Heart right ventricle (tissue), 16 donors: Measurements from ENCODE around the gene OTOR. TPM values are rescaled to one million over a fixed set of nuclear protein-coding genes. Genes with fewer than 3 reads are reported as not detected.

Experiments
- ATAC-seq, 8 donors: fragments of 200-7000 bp; cut with Tn5 transposase; one replicate each; pipeline ENCODE4 v1.9.1; 2020; ENCODE audit warnings: mild to moderate bottlenecking in 8 of 8, moderate library complexity in 8 of 8, moderate number of reproducible peaks in 1 of 8
- DNase-seq, 2 donors: peaks; one replicate each; pipeline ENCODE4 v3.0.0-alpha.2; 2020
- H3K27ac ChIP-seq, 10 donors: fragments of 200-600 bp; sonication (generic) in 2 of 10; one replicate each; pipeline versions ENCODE4 v1.5.0 to v1.8.0; 2020 to 2022; ENCODE audit warnings: mild to moderate bottlenecking in 3 of 10
- H3K27me3 ChIP-seq, 7 donors: fragments of 200-600 bp; one replicate each; pipeline ENCODE4 v1.8.0; 2021 to 2022; ENCODE audit warnings: mild to moderate bottlenecking in 2 of 7
- H3K36me3 ChIP-seq, 9 donors: fragments of 200-600 bp; sonication (generic) in 1 of 9; one replicate each; pipeline versions ENCODE4 v1.5.0 to v1.8.0; 2020 to 2022; ENCODE audit warnings: mild to moderate bottlenecking in 2 of 9
- H3K4me1 ChIP-seq, 9 donors: fragments of 200-600 bp; sonication (generic) in 1 of 9; one replicate each; pipeline versions ENCODE4 v1.5.0 to v1.8.0; 2020 to 2022; ENCODE audit warnings: mild to moderate bottlenecking in 4 of 9
- H3K4me3 ChIP-seq, 10 donors: fragments of 200-600 bp; sonication (generic) in 2 of 10; one replicate each; pipeline versions ENCODE4 v1.5.0 to v1.8.0; 2020 to 2022; ENCODE audit warnings: mild to moderate bottlenecking in 7 of 10, moderate library complexity in 2 of 10
- H3K9me3 ChIP-seq, 11 donors: fragments of 200-600 bp in 10 of 11; sonication (generic) in 2 of 11; one replicate each; pipeline versions ENCODE4 v1.5.0 to v1.8.0; 2013 to 2022; ENCODE audit warnings: mild to moderate bottlenecking in 2 of 11, control low read depth in 1 of 11, moderate library complexity in 1 of 11
- WGBS, 2 donors: extraction: QIAGEN DNeasy Blood & Tissue Kit; methylation state at CpG; one replicate each; pipeline ENCODE4 v1.1.7; 2013; ENCODE audit warnings: inconsistent platforms in 1 of 2; 5-methylcytosine and 5-hydroxymethylcytosine counted together
- intact Hi-C, 10 donors: fragments of 100-400 bp; cut with DNase I; formaldehyde crosslinking; loops; one replicate each; pipeline versions ENCODE4 v1.11.1 to v1.14.2; 2022
- polyA plus RNA-seq, 2 donors: library from polyadenylated mRNA; stranded (reverse); fragments of 200-250 nt; gene quantifications; one replicate each; pipeline ENCODE4 v1.2.3, GENCODE V29; 2013
- total RNA-seq, 10 donors: library from RNA; stranded (reverse); fragmentation: NEBNext Ultra II Directional in 3 of 10; extraction: Animal tissue kit (Norgen Biotek cat#: 25700) in 3 of 10; gene quantifications; one replicate each; pipeline versions ENCODE4 v1.2.1 to v1.2.4, GENCODE V29; 2021 to 2023
- TF ChIP-seq, protein P1 (sequence below), 9 donors: fragments of 200-600 bp; sonication (generic) in 2 of 9; IDR thresholded peaks; one replicate each; pipeline versions ENCODE4 v1.5.0 to v1.8.0; 2021 to 2022; ENCODE audit warnings: antibody characterized with exemption in 9 of 9, mild to moderate bottlenecking in 5 of 9, moderate library complexity in 1 of 9
- donor health status: Arrhythmogenic right ventricular cardiomyopathy.
- donor health status: ischemic (EF 13 %, LVEDD 7.1; RV severe dilation, severe dysfunction).
- donor health status: healthy with polysubstance abuse.
- donor health status: DM: no; HTN: yes; CAD: no.
- donor health status: DM: no; HTN: no; CAD: no.
- donor health status: ischemic (EF 25% LVEDD 6.9; RV normal size, moderate dysfunction).
- donor health status: ischemic (EF 25% LVEDD 5.7; RV mildly dilated, moderate dysfunction).
- donor health status: healthy.
- donor health status: DM: yes; HTN: yes; CAD: no.
- donor health status: Ischemic cardiomyopathy.
- donor health status: ischemic (EF 35%, LVEDD 5.7; RV mildly dilated, moderate dysfunction).
- donor health status: nonischemic (EF 11% LVEDD 7.7; RV severe dilation, severe dysfunction).
- donor health status: DM: yes; HTN: yes; CAD: no.
- donor health status: PGD.
- donor health status: ischemic (EF 29% LVEDD 5.4; RV normal size, mild dysfunction).
- donor health status: nonischemic (EF 23%, LVEDD 6.1; RV moderate dilation, normal function).

OTOR gene
- total and polyA plus RNA-seq, 12 donors: not detected

DNA sequence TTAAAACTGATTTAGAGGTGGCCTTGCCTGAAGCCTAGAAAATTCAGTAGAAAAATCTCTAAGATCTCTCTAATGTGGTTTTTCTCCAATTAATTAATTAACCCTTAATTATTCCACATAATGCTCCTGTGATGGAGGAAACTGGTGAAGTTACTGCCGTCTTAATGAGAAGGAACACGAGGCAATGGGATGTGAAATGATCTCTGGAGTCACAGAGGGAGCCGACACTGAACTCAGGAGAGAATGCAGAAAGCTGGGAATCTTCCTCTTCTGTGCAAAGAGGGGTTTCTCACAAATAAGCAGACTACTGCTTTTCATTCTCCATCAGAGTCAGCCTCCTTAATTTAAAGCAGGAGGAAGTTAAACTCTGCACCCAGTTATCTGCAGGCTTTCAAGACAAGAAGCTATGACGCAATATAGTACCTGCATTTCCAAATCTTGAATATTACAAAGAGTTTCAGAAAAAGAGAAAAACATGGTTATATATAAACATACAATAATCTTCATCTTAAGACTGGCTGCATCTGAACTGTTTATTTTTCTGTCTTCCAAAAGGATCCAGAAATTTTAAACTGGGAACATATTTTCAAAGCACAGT, 36.4 kb upstream of the OTOR start:
- H3K9me3 ChIP-seq: no peaks in the 10 kb centered on the region
- H3K27ac ChIP-seq: no peak overlapping the region
- no peak overlapping the region for H3K4me3 ChIP-seq
- ATAC-seq (no peak), DNase-seq (no peak)
- H3K27me3 ChIP-seq: peaks cover 0 to 5% (median 0%) of the 10 kb centered on the region in 7 donors
- intact Hi-C loops: loop anchor here in 1 of 10 donors (10.0 kb wide), 1 partner anchor 63 kb away; no protein-coding TSS in a partner anchor
- WGBS, 2 donors: 76 to 86% methylated on average over 4 of the region's 4 CpGs
- peaks cover 0 to 9% (median 0%) of the 10 kb centered on the region in 9 donors for H3K4me1 ChIP-seq
- TF ChIP-seq, protein P1, sequence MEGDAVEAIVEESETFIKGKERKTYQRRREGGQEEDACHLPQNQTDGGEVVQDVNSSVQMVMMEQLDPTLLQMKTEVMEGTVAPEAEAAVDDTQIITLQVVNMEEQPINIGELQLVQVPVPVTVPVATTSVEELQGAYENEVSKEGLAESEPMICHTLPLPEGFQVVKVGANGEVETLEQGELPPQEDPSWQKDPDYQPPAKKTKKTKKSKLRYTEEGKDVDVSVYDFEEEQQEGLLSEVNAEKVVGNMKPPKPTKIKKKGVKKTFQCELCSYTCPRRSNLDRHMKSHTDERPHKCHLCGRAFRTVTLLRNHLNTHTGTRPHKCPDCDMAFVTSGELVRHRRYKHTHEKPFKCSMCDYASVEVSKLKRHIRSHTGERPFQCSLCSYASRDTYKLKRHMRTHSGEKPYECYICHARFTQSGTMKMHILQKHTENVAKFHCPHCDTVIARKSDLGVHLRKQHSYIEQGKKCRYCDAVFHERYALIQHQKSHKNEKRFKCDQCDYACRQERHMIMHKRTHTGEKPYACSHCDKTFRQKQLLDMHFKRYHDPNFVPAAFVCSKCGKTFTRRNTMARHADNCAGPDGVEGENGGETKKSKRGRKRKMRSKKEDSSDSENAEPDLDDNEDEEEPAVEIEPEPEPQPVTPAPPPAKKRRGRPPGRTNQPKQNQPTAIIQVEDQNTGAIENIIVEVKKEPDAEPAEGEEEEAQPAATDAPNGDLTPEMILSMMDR (IDR thresholded peaks at IDR 0.05): no peak
- no peaks in the 10 kb centered on the region for H3K36me3 ChIP-seq

DNA sequence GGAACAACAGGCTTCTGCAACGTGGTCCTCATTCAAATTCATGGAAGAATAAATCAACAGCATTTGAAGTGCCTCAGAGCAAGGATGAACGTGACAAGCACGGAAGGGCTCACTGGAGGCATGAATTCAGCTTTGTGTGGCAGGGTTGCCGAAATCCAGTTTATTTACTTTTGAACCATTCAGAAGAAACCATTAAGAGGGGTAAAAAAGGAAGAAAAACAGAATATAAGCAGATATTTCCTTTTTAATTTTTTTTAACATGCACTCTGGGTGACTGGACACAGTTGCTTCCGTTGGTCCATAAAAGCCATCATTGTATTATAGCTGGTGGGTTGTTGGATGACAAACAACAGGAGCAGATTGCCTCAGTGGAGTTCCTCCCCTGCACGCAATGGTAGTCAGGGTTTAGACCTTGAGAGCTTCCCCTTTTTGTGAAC, 35.6 kb upstream of the OTOR start:
- WGBS, 2 donors: 63 to 73% methylated on average over 6 of the region's 6 CpGs
- ATAC-seq: no peak
- H3K27me3 ChIP-seq: peaks cover 0 to 5% (median 0%) of the 10 kb centered on the region in 7 donors
- H3K27ac ChIP-seq: no peak overlapping the region
- intact Hi-C loops: loop anchor here in 1 of 10 donors (10.0 kb wide), 1 partner anchor 62 kb away; no protein-coding TSS in a partner anchor
- TF ChIP-seq, protein P1 (IDR thresholded peaks at IDR 0.05): no peak
- H3K4me1 ChIP-seq: peaks cover 0 to 9% (median 0%) of the 10 kb centered on the region in 9 donors
- H3K9me3 ChIP-seq: no peaks in the 10 kb centered on the region
- H3K4me3 ChIP-seq: no peak overlapping the region
- DNase-seq: no peak
- H3K36me3 ChIP-seq: no peaks in the 10 kb centered on the region

DNA sequence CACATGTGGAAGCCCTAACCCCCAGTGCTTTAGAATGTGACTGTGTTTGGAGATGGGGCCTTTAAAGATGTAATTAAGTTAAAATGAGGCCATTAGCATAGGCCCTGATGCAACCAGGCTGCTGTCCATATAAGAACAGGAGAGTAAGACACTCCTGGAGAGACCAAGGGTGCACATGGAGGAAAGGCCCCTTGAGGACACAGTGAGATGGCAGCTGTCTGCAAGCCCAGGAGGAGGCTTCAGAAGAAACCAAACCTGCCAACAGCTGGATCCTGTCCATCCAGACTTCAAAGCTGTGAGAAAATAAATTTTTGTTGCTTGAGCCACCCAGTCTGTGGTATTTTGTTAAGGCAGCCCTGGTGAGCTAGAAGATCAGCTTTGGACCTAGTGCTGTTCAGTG, 35.1 kb upstream of the OTOR start:
- Histone ChIP-seq H3K4me3 (no peak overlapping the region), H3K36me3 (no peaks in the 10 kb centered on the region), H3K4me1 (peaks cover 0 to 9% (median 0%) of the 10 kb centered on the region in 9 donors), H3K27me3 (peaks cover 0 to 10% (median 0%) of the 10 kb centered on the region in 7 donors), H3K27ac (no peak overlapping the region), H3K9me3 (no peaks in the 10 kb centered on the region)
- DNase-seq (no peak), ATAC-seq (no peak)
- TF ChIP-seq, protein P1 (IDR thresholded peaks at IDR 0.05): no peak
- intact Hi-C loops: loop anchor here in 1 of 10 donors (10.0 kb wide), 1 partner anchor 62 kb away; no protein-coding TSS in a partner anchor

DNA sequence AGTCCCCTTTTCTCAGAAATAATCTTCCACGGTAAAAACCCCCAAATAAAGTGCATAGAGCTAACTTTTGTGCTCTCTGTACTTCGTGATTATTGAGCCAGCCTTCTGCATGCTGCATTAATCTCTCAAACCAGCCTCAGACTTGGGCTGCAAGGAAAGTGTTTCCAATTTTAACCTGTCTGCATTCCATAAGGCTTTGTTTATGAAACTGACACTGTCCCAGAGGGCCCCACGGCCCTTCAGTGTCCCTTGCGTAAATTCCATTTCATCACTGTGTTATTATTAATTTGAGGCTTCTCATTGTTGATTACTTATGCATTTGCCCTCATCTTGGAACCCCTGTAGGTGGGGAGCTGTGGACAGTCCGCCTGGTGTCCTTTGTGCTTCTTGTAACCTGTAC, 33.9 kb upstream of the OTOR start:
- peak in 4 of 8 donors; percentile 49 to 73 (median 62) for ATAC-seq
- intact Hi-C loops: loop anchor here in 1 of 10 donors (10.0 kb wide), 1 partner anchor 61 kb away; no protein-coding TSS in a partner anchor
- Histone ChIP-seq H3K4me3 (no peak overlapping the region), H3K36me3 (no peaks in the 10 kb centered on the region), H3K9me3 (no peaks in the 10 kb centered on the region), H3K4me1 (peaks cover 0 to 9% (median 0%) of the 10 kb centered on the region in 9 donors), H3K27me3 (peaks cover 0 to 13% (median 0%) of the 10 kb centered on the region in 7 donors), H3K27ac (peak overlapping the region in 1 of 10 donors; percentile 29)
- DNase-seq: no peak
- 47 to 53% methylated on average over 5 of the region's 5 CpGs for WGBS, 2 donors
- TF ChIP-seq, protein P1 (IDR thresholded peaks at IDR 0.05): no peak
